Right renal pelvis (tissue), 4 donors: Measurements from ENCODE around the gene SYDE1. TPM values are rescaled to one million over a fixed set of nuclear protein-coding genes. Genes with fewer than 3 reads are reported as not detected.
"Not testable (repeated sequence)": the region's sequence is repeated elsewhere in the genome, so short reads cannot be mapped to it uniquely, and the experiment has no call there.

ENCODE experiments used
- DNase-seq, 4 donors: peaks; one replicate each; pipeline ENCODE4 v3.0.0-alpha.2; 2013; ENCODE audit warnings: low read depth in 4 of 4, low spot score in 3 of 4, missing footprints in 1 of 4
- polyA plus RNA-seq, 4 donors: library from polyadenylated mRNA; unstranded; fragments of 120-200 nt; gene quantifications; one replicate each; pipeline ENCODE4 v1.2.1, GENCODE V29; 2013; ENCODE audit not compliant: insufficient read length in 4 of 4

Gene SYDE1
- 10 to 100 TPM; 18.2 to 25.0 (median 19.5) TPM for polyA plus RNA-seq

DNA sequence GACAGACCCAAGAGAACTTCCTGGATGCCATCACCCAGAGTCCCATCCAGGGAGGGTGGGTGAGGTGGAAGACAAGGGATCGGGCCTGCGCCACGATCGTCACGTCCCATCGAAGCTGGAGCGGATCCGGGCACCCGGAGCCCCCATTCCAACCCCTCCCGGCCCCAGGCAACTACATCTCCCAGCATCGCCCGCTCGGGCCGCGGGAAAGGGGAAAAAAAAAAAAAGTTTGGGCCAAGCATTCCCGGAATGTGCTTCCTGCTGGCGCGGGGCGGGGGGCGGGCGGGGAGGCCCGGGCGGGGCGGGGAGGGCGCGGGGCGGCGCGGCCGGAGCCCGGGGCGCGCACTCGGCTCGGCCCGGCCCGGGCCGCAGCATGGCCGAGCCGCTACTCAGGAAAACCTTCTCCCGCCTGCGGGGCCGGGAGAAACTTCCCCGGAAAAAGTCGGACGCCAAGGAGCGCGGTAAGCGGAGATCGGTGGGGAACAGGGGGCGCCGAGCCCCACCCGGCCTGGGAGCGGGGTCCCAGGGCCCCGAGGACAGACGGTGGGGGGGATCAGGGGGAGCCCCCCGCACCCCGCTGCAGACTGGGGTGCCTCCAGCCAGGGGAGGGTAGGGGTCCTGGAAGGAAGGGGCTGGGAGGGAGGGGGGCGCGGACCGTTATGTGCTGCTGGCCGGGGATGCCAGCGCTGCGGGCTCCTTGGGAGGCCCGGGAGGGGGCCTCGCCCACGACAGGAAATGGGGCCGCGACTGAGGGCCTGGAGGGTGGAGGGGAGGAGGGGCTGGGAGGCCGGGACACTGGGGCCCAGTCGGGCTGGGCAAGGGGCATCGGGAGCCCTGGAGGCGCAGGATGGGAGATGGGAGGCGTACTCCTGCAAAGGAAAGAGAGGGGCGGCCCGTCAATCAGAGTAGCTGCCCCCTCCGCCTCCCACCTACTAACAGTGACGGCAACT is at the start of gene SYDE1:
SYDE1 (plus strand) TSS at position 341 of the 950 bp plus-strand sequence; CDS start at position 374, 33 bp downstream.
- DNase-seq = peak in 2 of 4 donors; percentile 47 to 56

- DNase-seq = no peak
These were observed 45.2 kb upstream of the SYDE1 start for GRCh38 chr19:15062036-15062435.

- not testable (repeated sequence) for DNase-seq
These were observed 36.8 kb upstream of the SYDE1 start for GRCh38 chr19:15070386-15070785.

- no peak for DNase-seq
These were observed 34.1 kb upstream of the SYDE1 start for GRCh38 chr19:15072930-15073647.

DNA sequence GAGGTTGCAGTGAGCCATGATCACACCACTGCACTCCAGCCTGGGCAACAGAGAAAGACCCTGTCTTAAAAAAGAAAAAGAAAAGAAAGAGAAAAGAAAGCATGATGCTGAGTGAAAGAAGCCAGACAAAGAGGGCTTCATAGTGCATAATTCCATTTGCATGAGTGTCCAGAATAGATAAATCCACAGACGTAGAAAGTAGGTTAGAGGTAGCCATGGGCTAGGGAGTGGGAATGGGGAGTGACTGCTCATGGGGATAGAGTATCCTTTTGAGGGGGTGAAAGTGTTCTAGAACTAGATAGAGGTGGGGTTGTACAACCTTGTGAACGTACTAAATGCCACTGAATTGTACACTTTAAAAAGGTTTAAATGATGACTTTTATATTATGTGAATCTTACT is 32.8 kb upstream of the SYDE1 start:
- no peak for DNase-seq

- no peak for DNase-seq
These were observed 31.4 kb upstream of the SYDE1 start for GRCh38 chr19:15075806-15076205.

DNA sequence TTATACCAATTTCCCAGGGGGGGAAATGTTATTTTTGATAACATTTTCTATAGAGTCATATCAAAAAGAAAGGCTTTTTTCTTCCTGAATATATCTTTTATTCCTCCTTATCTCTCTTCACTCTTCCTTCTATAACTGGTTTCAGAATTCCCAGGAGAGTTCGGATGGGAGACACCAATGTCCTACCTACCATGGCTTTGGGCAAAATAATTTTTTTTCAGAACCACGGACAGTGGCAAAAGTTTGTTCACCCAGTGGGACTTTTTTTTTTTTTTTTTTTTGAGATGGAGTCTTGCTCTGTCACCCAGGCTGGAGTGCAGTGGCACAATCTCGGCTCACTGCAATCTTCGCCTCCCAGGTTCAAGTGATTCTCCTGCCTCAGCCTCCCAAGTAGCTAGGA is 27.2 kb upstream of the SYDE1 start:
- DNase-seq = not testable (repeated sequence)

- DNase-seq = no peak
These were observed 25.3 kb upstream of the SYDE1 start, which contains the start of gene OR1I1 for GRCh38 chr19:15081911-15082310. Gene OR1I1 (plus strand): TSS chr19:15082211. CDS start chr19:15087066, 4,855 bp downstream.

DNA sequence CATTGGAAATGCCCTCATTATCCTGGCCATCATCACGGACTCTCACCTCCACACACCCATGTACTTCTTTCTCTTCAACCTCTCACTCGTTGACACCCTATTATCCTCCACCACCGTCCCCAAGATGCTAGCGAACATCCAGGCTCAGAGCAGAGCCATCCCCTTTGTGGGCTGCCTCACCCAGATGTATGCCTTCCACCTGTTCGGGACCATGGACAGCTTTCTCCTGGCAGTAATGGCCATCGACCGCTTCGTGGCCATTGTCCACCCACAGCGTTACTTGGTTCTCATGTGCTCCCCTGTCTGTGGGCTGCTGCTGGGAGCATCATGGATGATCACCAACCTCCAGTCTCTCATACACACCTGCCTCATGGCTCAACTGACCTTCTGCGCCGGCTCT is 20.0 kb upstream of the SYDE1 start:
- DNase-seq = no peak

DNA sequence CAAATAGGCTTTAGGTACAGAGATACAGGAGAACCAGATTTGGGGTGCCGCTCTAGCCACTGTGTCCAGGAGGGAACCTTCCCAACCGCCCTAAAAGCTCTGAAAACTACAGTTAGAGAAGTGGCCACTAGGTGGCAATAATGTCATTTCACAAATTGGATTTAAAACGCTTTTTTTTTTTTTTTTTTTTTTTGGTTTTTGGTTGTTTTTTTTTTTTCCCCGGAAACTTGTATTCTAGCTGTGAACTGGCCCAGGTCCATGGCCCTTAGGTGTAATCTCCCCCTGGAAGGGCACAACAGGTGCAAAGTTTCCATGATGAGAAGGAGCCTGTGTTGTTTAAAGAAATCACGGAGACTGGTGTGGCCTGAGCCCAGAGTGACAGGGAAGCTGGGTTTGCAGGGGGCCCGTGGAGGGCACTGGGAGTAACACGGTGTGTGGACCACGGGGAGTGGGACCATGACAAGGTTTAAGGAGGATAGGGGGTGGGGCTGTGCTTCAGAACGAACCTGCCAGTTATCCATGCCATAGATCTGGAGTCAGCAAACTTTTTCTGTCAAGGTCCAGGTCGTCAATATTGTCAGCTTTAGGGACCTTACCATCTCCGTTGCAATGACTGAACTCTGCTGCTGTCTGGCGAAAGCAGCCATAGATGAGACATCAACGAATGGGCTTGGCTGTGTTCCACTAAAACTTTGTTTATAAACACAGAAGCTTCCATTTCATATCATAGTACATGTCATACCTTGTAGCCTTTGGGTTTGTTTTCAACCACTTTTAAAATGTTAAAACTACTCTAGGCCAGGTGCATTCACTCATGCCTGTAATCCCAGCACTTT is 15.1 kb upstream of the SYDE1 start:
- peak in 3 of 4 donors; percentile 53 to 67 (median 60) for DNase-seq

DNA sequence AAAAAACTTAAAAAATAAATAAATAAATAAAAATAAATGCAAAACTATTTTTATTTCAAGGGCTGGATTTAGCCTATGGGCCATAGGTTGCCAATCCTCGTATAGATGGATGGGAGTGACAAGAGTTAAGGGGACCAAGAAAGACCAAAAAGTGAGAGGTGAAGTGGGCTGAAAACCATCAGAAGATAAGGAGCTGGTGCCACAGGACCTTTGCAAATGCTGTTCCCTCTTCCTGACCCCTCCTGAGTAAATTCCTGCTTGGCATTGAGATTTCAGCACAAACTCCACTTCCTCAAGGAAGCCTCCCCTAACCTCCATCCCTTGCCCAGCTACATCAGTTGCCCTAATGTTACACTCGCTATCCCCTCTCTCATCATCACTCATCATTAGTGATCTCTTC is 14.2 kb upstream of the SYDE1 start:
- DNase-seq = no peak

DNA sequence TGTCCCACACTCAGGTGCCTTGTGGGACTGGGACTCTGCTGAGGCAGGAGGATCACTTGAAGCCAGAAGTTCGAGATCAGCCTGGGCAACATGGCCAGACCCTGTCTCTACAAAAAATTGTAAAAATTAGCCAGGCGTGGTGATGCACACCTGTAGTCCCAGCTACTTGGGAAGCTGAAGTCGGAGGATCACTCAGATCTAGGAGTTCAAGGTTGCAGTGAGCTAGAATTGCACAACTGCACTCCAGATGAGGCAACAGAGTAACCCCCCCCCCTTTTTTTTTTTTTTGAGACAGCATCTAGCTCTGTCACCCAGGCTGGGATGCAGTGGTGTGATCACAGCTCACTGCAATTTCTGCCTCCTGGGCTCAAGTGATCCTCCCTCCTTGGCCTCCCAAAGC is 11.0 kb upstream of the SYDE1 start:
- no peak for DNase-seq

GRCh38 chr19:15097980-15098379 is 9.2 kb upstream of the SYDE1 start:
- DNase-seq = not testable (repeated sequence)

DNA sequence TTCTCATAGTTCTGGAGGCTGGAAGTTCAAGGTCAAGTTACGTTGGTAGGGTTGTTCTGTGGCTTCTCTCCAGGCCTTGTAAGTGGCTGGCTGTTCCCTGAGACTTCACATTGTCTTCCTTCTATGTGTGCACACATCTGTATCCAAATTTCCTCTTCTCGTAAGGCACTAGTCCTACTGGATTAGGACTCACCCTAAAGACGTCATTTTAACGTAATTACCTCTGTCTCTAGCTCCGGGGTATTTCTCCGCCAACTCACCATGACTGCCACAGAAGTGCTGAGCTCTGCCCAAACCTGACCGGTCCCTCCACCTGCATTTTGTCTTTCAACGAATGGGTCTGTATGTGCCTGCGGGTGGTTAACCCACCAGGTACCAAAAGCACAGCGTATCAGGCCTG is 8.7 kb upstream of the SYDE1 start:
- no peak for DNase-seq

DNA sequence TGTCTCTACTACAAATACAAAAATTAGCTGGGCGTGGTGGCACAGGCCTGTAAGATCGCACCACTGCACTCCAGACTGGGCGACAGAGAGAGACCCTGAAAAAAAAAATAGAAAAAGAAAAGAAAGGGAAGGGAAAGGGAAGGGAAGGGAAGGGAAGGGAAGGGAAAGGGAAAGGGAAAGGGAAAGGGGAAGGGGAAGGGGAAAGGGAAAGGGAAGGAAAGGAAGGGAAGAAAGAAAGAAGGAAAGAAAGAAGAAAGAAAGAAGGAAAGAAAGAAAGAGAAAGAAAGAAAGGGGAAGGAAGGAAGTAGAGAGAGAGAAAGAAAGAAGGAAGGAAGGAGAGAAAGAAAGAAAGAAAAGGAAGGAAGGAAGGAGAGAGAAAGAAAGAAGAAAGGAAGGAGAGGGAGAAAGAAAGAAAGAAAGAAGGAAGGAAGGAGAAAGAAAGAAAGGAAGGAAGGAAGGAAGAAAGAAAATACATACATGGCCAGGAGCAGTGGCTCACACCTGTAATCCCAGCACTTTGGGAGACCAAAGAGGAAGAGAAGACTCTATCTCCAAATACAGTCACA is 8.1 kb upstream of the SYDE1 start:
- no peak for DNase-seq

GRCh38 chr19:15101479-15102082 is 5.6 kb upstream of the SYDE1 start:
- no peak for DNase-seq

- no peak for DNase-seq
These were observed 3.2 kb upstream of the SYDE1 start for GRCh38 chr19:15104003-15104402.

DNA sequence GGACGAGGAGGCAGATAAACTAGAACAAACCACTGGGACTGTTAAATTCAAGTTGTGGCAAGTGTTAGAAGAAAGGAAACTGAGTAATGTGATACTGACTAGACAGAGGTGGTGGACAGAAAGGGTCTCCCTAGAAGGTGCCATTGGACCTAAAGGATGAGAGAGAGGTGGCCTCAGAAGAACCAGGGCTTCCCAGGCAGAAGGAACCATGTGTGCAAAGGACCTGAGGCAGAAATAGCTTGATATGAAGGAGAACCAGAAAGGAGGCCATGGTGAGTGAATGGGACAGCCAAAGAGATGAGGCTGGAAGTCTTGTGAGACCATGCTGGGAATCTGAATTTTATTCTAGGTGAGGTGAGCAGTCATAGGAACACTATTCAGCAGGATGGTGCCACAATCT is 2.8 kb upstream of the SYDE1 start:
- DNase-seq = no peak

DNA sequence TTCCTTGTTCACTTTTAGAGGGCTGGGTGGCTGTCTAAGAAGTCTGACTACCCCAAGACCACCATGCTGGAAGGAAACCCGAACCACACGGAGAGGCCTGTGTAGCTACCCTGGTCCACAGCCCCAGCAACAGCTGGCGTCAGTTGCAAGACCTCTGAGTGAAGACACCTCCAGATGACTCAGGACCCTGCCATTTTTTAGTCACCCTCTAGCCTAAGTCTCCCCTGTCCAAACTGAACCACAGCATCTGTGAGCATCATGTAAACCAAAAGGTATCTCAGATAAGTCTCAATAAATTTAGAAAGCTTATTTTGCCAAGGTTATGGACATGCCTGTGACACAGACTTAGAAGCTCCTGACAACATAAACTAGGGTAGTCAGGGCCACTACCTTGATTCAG is 2.2 kb upstream of the SYDE1 start:
- DNase-seq = no peak
